ENCODE results near the gene SACM1L.

GRCh38 chr3:45779746-45780735, 90.8 kb downstream of the SACM1L start:
- TF ChIP-seq CTCF (IDR thresholded peaks at IDR 0.05) (no peak), REST (IDR thresholded peaks at IDR 0.05; ENCODE audit: insufficient read depth in 1 of 2, low read depth in 2 of 2, low read length in 1 of 2) (no peak)

All from Panc1 (cell line).